ENCODE results near the gene MRM3. TPM values are rescaled to one million over a fixed set of nuclear protein-coding genes. Genes with fewer than 3 reads are reported as not detected.
"Not testable (repeated sequence)": the region's sequence is repeated elsewhere in the genome, so short reads cannot be mapped to it uniquely, and the experiment has no call there.

Gene MRM3
- total and polyA plus RNA-seq, 2 experiments from 2014 or later: 17.7 to 23.4 TPM

DNA sequence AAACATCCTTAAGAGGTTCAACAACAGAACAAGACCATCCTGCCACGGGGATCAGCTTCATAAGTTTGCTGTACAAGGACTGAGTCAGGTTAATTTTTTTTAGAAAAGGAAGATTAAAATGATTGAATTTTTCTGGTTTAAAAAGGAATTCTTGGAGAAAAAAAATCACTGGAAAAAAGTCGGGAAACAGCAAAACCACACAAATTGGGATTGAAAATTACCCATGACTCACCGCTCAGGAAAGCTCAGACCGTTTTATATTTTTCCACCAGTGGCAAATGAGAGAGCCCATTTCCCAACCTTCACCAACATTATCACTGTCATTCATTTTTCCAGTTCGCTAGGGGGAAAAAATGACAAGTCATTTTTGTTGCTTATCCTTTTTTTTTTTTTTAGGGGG lies 46.6 kb downstream of the MRM3 start (continued):
- TF ChIP-seq, protein P1, sequence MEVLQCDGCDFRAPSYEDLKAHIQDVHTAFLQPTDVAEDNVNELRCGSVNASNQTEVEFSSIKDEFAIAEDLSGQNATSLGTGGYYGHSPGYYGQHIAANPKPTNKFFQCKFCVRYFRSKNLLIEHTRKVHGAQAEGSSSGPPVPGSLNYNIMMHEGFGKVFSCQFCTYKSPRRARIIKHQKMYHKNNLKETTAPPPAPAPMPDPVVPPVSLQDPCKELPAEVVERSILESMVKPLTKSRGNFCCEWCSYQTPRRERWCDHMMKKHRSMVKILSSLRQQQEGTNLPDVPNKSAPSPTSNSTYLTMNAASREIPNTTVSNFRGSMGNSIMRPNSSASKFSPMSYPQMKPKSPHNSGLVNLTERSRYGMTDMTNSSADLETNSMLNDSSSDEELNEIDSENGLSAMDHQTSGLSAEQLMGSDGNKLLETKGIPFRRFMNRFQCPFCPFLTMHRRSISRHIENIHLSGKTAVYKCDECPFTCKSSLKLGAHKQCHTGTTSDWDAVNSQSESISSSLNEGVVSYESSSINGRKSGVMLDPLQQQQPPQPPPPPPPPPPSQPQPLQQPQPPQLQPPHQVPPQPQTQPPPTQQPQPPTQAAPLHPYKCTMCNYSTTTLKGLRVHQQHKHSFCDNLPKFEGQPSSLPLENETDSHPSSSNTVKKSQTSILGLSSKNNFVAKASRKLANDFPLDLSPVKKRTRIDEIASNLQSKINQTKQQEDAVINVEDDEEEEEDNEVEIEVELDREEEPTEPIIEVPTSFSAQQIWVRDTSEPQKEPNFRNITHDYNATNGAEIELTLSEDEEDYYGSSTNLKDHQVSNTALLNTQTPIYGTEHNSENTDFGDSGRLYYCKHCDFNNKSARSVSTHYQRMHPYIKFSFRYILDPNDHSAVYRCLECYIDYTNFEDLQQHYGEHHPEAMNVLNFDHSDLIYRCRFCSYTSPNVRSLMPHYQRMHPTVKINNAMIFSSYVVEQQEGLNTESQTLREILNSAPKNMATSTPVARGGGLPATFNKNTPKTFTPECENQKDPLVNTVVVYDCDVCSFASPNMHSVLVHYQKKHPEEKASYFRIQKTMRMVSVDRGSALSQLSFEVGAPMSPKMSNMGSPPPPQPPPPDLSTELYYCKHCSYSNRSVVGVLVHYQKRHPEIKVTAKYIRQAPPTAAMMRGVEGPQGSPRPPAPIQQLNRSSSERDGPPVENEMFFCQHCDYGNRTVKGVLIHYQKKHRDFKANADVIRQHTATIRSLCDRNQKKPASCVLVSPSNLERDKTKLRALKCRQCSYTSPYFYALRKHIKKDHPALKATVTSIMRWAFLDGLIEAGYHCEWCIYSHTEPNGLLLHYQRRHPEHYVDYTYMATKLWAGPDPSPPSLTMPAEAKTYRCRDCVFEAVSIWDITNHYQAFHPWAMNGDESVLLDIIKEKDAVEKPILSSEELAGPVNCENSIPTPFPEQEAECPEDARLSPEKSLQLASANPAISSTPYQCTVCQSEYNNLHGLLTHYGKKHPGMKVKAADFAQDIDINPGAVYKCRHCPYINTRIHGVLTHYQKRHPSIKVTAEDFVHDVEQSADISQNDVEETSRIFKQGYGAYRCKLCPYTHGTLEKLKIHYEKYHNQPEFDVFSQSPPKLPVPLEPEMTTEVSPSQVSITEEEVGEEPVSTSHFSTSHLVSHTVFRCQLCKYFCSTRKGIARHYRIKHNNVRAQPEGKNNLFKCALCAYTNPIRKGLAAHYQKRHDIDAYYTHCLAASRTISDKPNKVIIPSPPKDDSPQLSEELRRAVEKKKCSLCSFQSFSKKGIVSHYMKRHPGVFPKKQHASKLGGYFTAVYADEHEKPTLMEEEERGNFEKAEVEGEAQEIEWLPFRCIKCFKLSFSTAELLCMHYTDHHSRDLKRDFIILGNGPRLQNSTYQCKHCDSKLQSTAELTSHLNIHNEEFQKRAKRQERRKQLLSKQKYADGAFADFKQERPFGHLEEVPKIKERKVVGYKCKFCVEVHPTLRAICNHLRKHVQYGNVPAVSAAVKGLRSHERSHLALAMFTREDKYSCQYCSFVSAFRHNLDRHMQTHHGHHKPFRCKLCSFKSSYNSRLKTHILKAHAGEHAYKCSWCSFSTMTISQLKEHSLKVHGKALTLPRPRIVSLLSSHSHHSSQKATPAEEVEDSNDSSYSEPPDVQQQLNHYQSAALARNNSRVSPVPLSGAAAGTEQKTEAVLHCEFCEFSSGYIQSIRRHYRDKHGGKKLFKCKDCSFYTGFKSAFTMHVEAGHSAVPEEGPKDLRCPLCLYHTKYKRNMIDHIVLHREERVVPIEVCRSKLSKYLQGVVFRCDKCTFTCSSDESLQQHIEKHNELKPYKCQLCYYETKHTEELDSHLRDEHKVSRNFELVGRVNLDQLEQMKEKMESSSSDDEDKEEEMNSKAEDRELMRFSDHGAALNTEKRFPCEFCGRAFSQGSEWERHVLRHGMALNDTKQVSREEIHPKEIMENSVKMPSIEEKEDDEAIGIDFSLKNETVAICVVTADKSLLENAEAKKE (CRISPR knock-in tag; IDR thresholded peaks at IDR 0.05): no peak
- TF ChIP-seq, protein P2, sequence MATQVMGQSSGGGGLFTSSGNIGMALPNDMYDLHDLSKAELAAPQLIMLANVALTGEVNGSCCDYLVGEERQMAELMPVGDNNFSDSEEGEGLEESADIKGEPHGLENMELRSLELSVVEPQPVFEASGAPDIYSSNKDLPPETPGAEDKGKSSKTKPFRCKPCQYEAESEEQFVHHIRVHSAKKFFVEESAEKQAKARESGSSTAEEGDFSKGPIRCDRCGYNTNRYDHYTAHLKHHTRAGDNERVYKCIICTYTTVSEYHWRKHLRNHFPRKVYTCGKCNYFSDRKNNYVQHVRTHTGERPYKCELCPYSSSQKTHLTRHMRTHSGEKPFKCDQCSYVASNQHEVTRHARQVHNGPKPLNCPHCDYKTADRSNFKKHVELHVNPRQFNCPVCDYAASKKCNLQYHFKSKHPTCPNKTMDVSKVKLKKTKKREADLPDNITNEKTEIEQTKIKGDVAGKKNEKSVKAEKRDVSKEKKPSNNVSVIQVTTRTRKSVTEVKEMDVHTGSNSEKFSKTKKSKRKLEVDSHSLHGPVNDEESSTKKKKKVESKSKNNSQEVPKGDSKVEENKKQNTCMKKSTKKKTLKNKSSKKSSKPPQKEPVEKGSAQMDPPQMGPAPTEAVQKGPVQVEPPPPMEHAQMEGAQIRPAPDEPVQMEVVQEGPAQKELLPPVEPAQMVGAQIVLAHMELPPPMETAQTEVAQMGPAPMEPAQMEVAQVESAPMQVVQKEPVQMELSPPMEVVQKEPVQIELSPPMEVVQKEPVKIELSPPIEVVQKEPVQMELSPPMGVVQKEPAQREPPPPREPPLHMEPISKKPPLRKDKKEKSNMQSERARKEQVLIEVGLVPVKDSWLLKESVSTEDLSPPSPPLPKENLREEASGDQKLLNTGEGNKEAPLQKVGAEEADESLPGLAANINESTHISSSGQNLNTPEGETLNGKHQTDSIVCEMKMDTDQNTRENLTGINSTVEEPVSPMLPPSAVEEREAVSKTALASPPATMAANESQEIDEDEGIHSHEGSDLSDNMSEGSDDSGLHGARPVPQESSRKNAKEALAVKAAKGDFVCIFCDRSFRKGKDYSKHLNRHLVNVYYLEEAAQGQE (IDR thresholded peaks at IDR 0.05; ENCODE audit: unreplicated experiment): no peak

DNA sequence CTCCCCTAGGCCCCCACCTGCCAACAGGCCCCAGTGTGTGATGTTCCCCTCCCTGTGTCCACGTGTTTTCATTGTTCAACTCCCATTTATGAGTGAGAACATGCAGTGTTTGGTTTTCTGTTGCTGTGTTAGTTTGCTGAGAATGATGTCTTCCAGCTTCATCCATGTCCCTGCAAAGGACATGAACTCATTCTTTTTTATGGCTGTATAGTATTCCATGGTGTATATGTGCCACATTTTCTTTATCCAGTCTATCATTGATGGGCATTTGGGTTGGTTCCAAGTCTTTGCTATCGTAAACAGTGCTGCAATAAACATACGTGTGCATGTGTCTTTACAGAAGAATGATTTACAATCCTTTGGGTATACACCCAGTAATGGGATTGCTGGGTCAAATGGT lies 47.5 kb downstream of the MRM3 start:
- not testable (repeated sequence) for H3K27me3 Mint-ChIP-seq (ENCODE audit: insufficient read depth, low read depth, poor library complexity); H3K4me1 ChIP-seq (ENCODE audit: insufficient read depth); H3K4me1 Mint-ChIP-seq; H3K36me3 ChIP-seq (ENCODE audit: insufficient read depth); H3K4me2 ChIP-seq; H3K4me3 Mint-ChIP-seq; ATAC-seq; H3K27ac Mint-ChIP-seq; H4K20me1 ChIP-seq (replicated peaks; ENCODE audit: insufficient read depth); H3F3A ChIP-seq (replicated peaks; ENCODE audit: low read depth); H3K27me3 ChIP-seq (ENCODE audit: insufficient read depth); H3K4me3 ChIP-seq; DNase-seq (ENCODE audit: low spot score); H2AFZ ChIP-seq; H3K27ac ChIP-seq (ENCODE audit: low read depth); H3K9me2 ChIP-seq (ENCODE audit: insufficient read depth); H3K9me3 Mint-ChIP-seq
- H3K36me3 Mint-ChIP-seq (ENCODE audit: low read depth): peaks cover 21% of the 10 kb centered on the region
- H3K79me2 ChIP-seq (replicated peaks; ENCODE audit: insufficient read depth): peaks cover 66% of the 10 kb centered on the region
